Activated effector memory CD4-positive, alpha-beta T cell treated with Interleukin-2 at 50 U/mL for 16 hours (primary cell): ENCODE measurements around the gene PEMT.

ENCODE experiments used
- DNase-seq: peaks from one replicate; pipeline ENCODE4 v3.0.0-alpha.2; 2020

The PEMT gene

DNA sequence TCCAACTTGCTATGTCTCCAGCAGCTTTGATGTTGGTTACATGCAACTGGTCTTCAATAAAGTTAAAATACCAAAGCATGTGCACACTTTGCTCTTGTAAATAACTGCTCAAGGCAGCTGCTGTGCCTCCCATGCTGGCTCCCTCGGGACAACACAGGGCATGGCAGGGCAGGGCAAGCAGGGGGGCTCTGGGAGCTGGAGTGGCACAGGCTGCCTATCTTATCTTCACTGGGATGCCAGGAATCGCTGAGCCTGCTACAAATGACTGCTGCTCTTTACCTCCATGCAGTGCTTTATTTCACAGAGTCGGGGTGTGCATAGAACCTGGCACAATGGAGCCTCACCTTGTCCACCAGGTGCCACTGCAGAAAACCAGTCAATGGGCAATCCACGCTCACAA is 21.8 kb downstream of the PEMT start:
- no peak for DNase-seq

DNA sequence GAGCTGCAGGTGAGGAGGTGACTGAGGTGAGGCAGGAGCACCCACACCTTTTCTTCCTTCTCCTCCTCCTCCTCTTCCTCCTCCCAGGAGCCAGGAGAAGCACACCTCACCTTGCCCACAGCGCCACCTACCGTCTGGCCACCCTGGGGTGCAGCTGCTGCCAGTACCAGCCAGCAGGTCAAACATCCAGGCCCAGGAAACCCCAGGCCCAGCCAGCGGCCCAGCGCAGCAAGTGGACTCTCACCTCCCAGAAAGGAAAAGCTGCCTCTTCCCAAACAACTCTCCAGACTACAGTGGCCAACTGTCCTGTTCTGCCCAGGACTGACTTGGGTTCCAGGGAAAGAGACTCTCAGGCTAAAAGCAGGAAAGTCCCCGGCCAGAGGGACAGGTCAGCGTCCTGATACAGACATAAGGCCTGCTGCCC is 22.7 kb downstream of the PEMT start:
- DNase-seq: peak; percentile 6

DNA sequence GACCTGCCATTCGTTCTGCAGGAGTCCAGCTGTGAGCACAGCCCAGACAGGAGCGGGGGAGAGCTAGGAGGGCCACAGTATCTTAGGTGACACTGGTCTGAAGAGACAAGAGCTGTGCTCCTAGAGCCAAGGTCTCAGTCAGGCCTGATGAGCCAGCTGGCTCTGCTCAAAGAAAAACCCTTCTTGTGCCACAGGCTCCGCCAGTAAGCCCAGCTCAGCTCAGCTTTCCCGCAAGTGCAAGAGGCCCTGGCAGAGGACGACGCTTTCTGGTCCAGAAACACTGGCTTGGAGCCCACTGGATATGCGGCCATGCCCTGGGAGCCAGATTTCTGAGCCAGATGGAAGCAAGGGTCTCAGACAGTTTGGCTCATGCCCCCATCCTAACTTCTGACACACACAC is 23.9 kb downstream of the PEMT start:
- DNase-seq: no peak

GRCh38 chr17:17566896-17567513 is 24.5 kb downstream of the PEMT start:
- DNase-seq: no peak

DNA sequence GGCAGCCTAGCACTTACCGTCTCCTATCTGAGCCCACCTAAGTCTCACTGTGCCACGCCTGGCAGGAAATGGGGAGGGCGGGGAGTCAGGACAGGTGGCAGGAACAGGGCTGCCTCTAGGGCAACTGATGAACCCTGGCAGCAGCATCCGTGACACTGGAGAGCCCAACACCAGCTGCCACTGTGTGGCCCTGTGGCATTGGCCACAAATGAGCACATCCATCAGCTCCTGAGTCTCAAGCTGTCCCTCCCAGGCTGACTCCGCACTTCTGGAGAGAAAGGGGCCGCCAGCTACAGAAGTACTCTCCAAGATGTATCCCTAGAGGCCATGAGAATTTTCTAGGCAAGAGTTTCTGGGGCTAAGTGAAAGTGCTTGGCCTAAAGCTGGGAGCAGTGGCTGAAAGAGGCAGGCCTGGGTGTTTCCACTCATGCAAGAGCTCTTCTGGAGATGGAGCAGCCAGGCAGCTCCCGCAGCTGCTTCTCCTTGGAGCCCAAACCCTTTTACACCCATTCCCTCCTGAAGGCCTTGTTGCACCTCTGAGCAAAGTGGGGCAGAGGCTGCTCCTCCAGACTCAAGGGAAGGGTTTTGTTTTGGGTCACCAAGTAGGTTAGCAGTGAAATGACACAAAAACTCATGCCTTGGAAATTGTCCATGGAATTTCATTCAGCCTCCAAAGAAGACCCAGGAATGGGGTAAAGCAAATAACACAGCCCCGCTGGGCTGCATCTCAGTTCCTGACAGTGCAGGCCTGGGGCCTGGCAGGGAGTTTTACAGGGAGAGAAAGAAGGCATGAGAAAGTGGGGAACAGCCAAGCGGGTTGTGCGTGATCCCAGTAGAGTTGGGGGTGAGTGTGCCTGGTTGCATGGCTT is 25.8 kb downstream of the PEMT start:
- no peak for DNase-seq

DNA sequence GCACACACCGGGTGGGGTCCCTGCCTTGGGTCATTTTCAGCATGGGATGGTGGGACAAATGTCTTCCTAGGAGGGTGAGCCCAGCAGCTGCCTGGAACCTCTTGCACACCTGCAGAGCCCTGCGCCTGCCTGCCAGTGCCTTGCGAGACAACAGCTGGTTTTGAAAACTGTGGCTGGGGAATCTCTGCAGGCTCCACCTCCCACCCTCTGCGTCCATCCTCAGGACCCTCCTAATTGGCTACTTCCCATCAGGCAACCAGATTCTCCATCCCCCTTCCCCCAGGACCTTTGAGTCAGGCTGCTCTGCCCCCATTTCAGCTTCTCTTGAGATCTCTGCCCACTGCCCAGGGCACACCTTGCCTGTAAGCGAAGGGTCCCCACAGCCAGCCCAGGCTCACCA is 26.6 kb downstream of the PEMT start:
- DNase-seq: no peak

GRCh38 chr17:17564323-17564722 is 27.2 kb downstream of the PEMT start:
- no peak for DNase-seq

GRCh38 chr17:17563530-17563929 is 28.0 kb downstream of the PEMT start:
- no peak for DNase-seq

- DNase-seq: no peak
Measured at GRCh38 chr17:17562146-17562511, 29.4 kb downstream of the PEMT start.

- DNase-seq: no peak
Measured at GRCh38 chr17:17561408-17562145, 29.9 kb downstream of the PEMT start.

DNA sequence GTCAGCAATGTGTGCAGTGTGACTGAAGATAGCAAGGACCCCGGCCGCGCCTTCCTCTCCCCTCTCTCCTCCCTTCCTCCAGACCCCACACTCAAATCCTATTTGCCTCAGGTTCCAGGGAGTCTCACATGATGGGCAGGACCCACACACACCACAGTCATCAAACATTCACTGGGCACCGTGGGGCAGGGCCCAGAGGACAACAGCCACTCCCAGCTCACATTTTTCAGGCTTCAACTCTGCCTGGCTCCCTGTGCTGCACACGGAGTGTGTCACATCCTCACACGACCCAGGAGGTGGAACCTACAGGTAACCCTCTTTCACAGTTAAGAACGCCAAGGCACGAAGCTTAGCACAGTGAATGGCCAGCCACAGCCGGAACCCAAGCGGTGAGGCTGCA is 30.5 kb downstream of the PEMT start:
- no peak for DNase-seq

- DNase-seq: no peak
Measured at GRCh38 chr17:17560167-17560566, 31.3 kb downstream of the PEMT start.

GRCh38 chr17:17559164-17559563 is 32.3 kb downstream of the PEMT start:
- DNase-seq: no peak

GRCh38 chr17:17558431-17558830 is 33.1 kb downstream of the PEMT start:
- no peak for DNase-seq

- DNase-seq: no peak
Measured at GRCh38 chr17:17557796-17558195, 33.7 kb downstream of the PEMT start.

DNA sequence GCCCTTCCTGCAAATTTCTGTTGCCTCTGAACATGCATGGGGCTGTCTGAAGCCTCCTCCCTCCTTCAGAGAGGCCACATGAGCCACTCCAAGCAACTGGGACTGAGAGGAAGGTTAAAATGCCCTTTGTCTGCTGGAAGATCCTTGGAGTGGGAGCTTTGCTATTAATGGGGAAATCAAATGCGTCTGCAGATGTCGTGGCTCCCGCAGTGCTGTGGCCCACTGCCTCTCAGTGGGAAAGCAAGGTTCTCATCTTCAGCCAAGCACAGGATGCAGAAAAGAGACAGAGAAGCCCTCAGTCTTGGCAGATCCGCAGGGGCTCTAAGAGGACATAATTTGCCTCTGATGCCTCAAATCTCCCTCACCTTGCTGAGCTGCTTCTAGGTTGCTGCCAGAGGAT is 34.8 kb downstream of the PEMT start:
- no peak for DNase-seq

DNA sequence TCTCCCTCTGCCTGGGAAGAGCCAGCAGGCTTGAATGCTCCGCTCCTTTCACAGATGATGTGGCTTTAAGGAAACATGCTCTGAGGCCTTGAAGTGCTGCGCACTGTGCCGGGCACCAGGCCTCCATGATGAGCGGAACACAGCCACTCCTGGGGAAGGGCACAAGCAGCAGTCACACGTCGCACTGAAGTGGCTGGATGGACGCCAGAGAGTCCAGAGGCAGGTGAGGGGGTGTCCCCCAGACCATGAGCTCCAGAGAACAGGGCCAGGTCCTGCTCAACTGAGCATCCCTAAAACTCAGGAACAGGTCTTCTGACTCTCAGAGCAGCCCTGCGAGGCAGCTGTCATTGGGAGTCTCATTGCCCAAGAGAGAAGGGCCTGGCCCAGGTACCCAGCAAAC is 35.6 kb downstream of the PEMT start:
- no peak for DNase-seq

GRCh38 chr17:17555151-17555550 is 36.4 kb downstream of the PEMT start:
- DNase-seq: no peak

GRCh38 chr17:17554266-17554665 is 37.2 kb downstream of the PEMT start:
- no peak for DNase-seq

- no peak for DNase-seq
Measured at GRCh38 chr17:17553217-17554195, 38.0 kb downstream of the PEMT start.

DNA sequence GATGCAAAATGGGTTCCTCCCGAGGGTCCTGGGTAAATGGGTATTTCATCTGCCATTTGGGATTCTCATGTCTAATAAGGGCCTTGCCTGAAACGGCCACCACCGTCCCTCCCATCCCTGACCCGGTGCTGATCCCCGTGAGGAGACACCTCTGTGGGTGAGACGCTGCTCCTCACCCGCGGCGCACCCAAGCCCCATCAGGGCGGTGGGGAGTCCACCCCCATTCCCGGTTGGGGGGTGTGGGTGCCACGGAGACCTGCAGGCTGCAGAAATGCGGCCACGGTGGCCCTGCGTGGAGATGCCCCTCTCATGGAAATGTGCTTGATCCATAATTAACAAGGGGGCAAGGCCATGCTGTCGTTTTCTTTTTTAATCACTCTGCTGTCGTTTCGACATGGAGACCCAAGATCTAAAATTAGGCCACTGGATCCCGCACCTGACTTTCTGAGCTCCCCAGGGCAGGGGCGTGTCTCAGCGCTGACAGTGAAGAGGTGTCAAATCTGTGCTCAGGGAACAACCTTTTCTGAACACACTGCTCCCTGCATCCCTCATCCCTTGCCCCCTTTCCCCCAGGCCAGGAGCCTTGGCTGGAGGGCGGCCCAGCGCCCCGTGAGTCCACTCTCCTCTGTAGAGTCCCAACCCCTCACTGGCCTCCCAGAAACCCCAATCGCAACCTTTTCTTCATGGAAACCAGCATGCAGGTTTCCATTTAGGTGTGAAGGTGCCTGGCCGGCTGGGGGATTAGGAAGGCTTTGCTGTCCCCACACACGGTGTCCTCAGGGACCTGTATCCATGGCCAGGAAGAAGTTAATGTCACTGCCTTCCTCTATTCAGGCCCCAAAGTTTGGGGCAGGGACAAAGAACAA is 38.9 kb downstream of the PEMT start:
- DNase-seq: no peak

DNA sequence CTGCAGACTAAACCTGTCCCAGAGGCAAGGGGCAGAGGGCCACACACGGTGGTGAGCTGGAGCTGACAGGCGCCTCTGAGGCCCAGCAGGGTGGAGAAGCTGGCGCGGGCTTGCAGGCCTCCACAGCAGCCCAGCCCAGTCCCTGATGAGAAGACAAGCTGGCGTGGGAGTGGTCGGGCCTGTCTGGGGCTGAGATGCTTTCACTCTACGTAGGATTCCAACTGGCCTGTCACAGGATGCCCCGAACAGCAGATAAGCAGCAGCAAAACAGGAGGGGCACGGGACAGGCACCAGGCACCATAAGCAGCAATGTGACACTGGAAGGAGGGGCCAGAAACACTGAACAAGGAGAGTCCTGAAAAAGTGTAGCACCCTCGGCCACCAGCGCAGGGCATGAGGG is 40.1 kb downstream of the PEMT start:
- no peak for DNase-seq
